B cell (primary cell): ENCODE data around the gene TIMM21. TPM values are rescaled to one million over a fixed set of nuclear protein-coding genes. Genes with fewer than 3 reads are reported as not detected.

Source experiments
- ATAC-seq: fragments of 200-7000 bp; cut with Tn5 transposase; one replicate; pipeline ENCODE4 v1.10.0; 2021; ENCODE audit warnings: low read depth, mild to moderate bottlenecking, moderate number of reproducible peaks, moderate library complexity
- CTCF ChIA-PET: fragments of 350-600 bp; sonication (Branson Sonifier 250); formaldehyde crosslinking; loops from one replicate; lab custom pipeline; 2021; ENCODE audit warnings: antibody characterized with exemption, inconsistent platforms; lab: Charles Lee
- POLR2A ChIA-PET: fragments of 350-600 bp; sonication (Branson Sonifier 250); formaldehyde crosslinking; loops from one replicate; lab custom pipeline; 2021; ENCODE audit warnings: antibody characterized with exemption; lab: Charles Lee
- DNase-seq: peaks from one replicate; pipeline ENCODE4 v3.0.0; 2013
- H2AFZ ChIP-seq: 2 replicates; pipeline ENCODE4 v1.6.1; 2012; ENCODE audit warnings: mild to moderate bottlenecking, low read depth, low read length; ENCODE audit not compliant: insufficient read depth, poor library complexity, severe bottlenecking
- H3K27ac ChIP-seq, 2 donors: 1 replicate in 1 of 2; 2 replicates in 1 of 2; pipeline ENCODE4 v1.5.1; 2012 to 2013; ENCODE audit warnings: low read length in 2 of 2, mild to moderate bottlenecking in 2 of 2, moderate library complexity in 1 of 2
- H3K27me3 ChIP-seq, 4 experiments: fragments of 200-600 bp in 1 of 4; sonication (generic) in 1 of 4; replicated peaks in 1 of 4; 1 replicate in 2 of 4; 2 replicates in 2 of 4; pipeline versions ENCODE4 v1.6.1 to v1.7.0; 2013 to 2016; ENCODE audit warnings: low read length in 3 of 4, mild to moderate bottlenecking in 2 of 4, mixed read lengths in 1 of 4, moderate library complexity in 1 of 4; ENCODE audit not compliant: insufficient read depth in 4 of 4, control insufficient read depth in 3 of 4; ENCODE audit errors: control extremely low read depth in 1 of 4
- H3K36me3 ChIP-seq, 2 experiments: replicated peaks in 1 of 2; 1 replicate in 1 of 2; 2 replicates in 1 of 2; pipeline versions ENCODE4 v1.6.1 to v1.7.1; 2013; ENCODE audit warnings: low read length in 1 of 2; ENCODE audit not compliant: insufficient read depth in 2 of 2, control insufficient read depth in 1 of 2; ENCODE audit errors: control extremely low read depth in 1 of 2, extremely low read depth in 1 of 2
- H3K4me1 ChIP-seq, 2 donors: fragments of 200-600 bp in 1 of 2; sonication (generic) in 1 of 2; 1 replicate in 1 of 2; 2 replicates in 1 of 2; pipeline versions ENCODE4 v1.5.1 to v1.6.1; 2013 to 2017; ENCODE audit warnings: low read length in 2 of 2; ENCODE audit not compliant: control insufficient read depth in 2 of 2, insufficient read depth in 2 of 2
- H3K4me2 ChIP-seq: replicated peaks from 2 replicates; pipeline ENCODE3; 2012; ENCODE audit warnings: mild to moderate bottlenecking, low read depth, low read length; ENCODE audit not compliant: poor library complexity, severe bottlenecking
- H3K4me3 ChIP-seq, 5 experiments: fragments of 200-600 bp in 1 of 5; sonication (generic) in 1 of 5; 1 replicate in 3 of 5; 2 replicates in 2 of 5; pipeline versions ENCODE4 v1.5.1 to v1.7.0; 2011 to 2016; ENCODE audit warnings: low read length in 4 of 5, mild to moderate bottlenecking in 4 of 5, low read depth in 2 of 5, control low read depth in 1 of 5, moderate library complexity in 1 of 5; ENCODE audit not compliant: insufficient read depth in 1 of 5; ENCODE audit errors: control extremely low read depth in 1 of 5, extremely low read depth in 1 of 5
- H3K79me2 ChIP-seq: fragments of 200-600 bp; sonication (generic); one replicate; pipeline ENCODE4 v1.6.0; 2016; ENCODE audit warnings: low read length; ENCODE audit not compliant: control insufficient read depth, insufficient read depth
- H3K9ac ChIP-seq: fragments of 200-600 bp; sonication (generic); 2 replicates; pipeline ENCODE4 v1.6.1; 2017; ENCODE audit warnings: mild to moderate bottlenecking, low read length, moderate library complexity
- H3K9me3 ChIP-seq, 3 donors: one replicate each; pipeline versions ENCODE4 v1.6.1 to v1.7.1; 2013; ENCODE audit warnings: low read length in 2 of 3; ENCODE audit not compliant: control insufficient read depth in 2 of 3, insufficient read depth in 1 of 3; ENCODE audit errors: control extremely low read depth in 1 of 3
- H4K20me1 ChIP-seq: 2 replicates; pipeline ENCODE4 v1.6.0; 2012; ENCODE audit warnings: mild to moderate bottlenecking, low read length; ENCODE audit not compliant: insufficient read depth, control insufficient read depth, poor library complexity, severe bottlenecking
- H3K27ac Mint-ChIP-seq: one replicate; pipeline ENCODE4 v1.8.0; 2021; ENCODE audit warnings: mixed read lengths
- H3K27me3 Mint-ChIP-seq: one replicate; pipeline ENCODE4 v1.8.0; 2021; ENCODE audit warnings: mixed read lengths
- H3K4me1 Mint-ChIP-seq: one replicate; pipeline ENCODE4 v1.8.0; 2021; ENCODE audit warnings: mixed read lengths
- H3K4me3 Mint-ChIP-seq: one replicate; pipeline ENCODE4 v1.8.0; 2021; ENCODE audit warnings: mixed read lengths
- H3K9me3 Mint-ChIP-seq: one replicate; pipeline ENCODE4 v1.8.0; 2022; ENCODE audit warnings: mixed read lengths; ENCODE audit not compliant: insufficient read depth
- EZH2 ChIP-seq: IDR thresholded peaks from 2 replicates; pipeline ENCODE4 v1.6.1; 2012; ENCODE audit warnings: borderline replicate concordance, low read depth, mild to moderate bottlenecking, moderate library complexity, low read length; ENCODE audit not compliant: insufficient read depth, poor library complexity, severe bottlenecking
- WGBS: methylation state at CpG from one replicate; pipeline ENCODE4 v1.1.5; 2013; ENCODE audit warnings: missing lambda C conversion rate; ENCODE audit not compliant: insufficient coverage; 5-methylcytosine and 5-hydroxymethylcytosine counted together
- intact Hi-C: fragments of 100-400 bp; cut with micrococcal nuclease; formaldehyde crosslinking; loops from one replicate; pipeline ENCODE4 v1.10.0; 2022
- polyA plus RNA-seq: library from polyadenylated mRNA; depleted of rRNA; stranded (reverse); fragments of >200 nt; gene quantifications from 2 replicates; pipeline ENCODE4 v1.2.3, GENCODE V29; 2012
- total RNA-seq, 2 donors: library from RNA; stranded (reverse); fragments of 120-200 nt in 1 of 2; gene quantifications; 1 replicate in 1 of 2; 2 replicates in 1 of 2; pipeline versions ENCODE4 v1.2.3 to v1.2.4, GENCODE V29; 2013 to 2022
- TF ChIP-seq, protein P1 (sequence below): fragments of 200-600 bp; IDR thresholded peaks from one replicate; pipeline ENCODE4 v1.8.0; 2022; ENCODE audit warnings: antibody characterized with exemption, mild to moderate bottlenecking

TIMM21 gene
- total and polyA plus RNA-seq, 2 donors (not counting 1 experiment from before 2014, with no cell fraction given), result 22.9 to 25.0 TPM

DNA sequence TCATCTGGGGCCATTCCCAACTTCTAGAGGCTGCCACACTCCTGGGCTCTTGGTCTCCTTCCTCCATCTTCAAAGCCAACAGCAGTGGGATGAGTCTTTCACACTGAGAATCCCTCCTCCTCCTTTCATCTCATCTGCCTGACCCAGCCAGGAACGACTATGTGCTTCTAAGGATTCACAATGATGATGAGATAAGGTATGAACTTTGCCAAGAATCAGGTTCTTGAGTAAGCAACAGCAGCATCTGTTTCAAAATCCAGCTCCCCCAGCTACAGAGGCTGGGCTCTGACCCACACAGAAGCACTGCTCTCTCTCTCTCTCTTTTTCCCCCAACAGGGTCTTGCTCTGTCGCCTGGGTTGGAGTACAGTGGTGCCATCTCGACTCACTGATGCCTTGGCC lies 46.4 kb downstream of the TIMM21 start:
- H3K9ac ChIP-seq, result no peak overlapping the region
- intact Hi-C loops, result loop anchor here (5.0 kb wide), 2 partner anchors 47 to 53 kb away; partner anchors contain the start of genes FBXO15 and TIMM21
- no peak overlapping the region for H2AFZ ChIP-seq
- H4K20me1 ChIP-seq, result no peaks in the 10 kb centered on the region
- ATAC-seq (no peak), DNase-seq (no peak)
- no peaks in the 10 kb centered on the region for H3K9me3 Mint-ChIP-seq
- WGBS, result 78% methylated on average over 2 of the region's 3 CpGs
- ChIA-PET CTCF (interaction anchor here (0.6 to 4.1 kb wide), 15 partner anchors 9 to 359 kb away, joined by 3 to 47 read pairs (median 4); partner anchors contain the start of gene CNDP2), POLR2A (no interaction called here)
- peaks cover 0 to 11% of the 10 kb centered on the region in 2 donors for H3K4me1 ChIP-seq
- no peak overlapping the region for H3K27ac Mint-ChIP-seq
- H3K4me3 Mint-ChIP-seq, result no peak overlapping the region
- H3K79me2 ChIP-seq, result no peaks in the 10 kb centered on the region
- H3K27ac ChIP-seq, result no peak overlapping the region
- peaks cover 18% of the 10 kb centered on the region for H3K4me1 Mint-ChIP-seq
- H3K4me3 ChIP-seq, result no peak overlapping the region
- peaks cover 25% of the 10 kb centered on the region for H3K27me3 Mint-ChIP-seq
- H3K9me3 ChIP-seq, result no peaks in the 10 kb centered on the region
- no peak overlapping the region for H3K4me2 ChIP-seq
- peaks cover 0 to 3% (median 0%) of the 10 kb centered on the region in 4 experiments for H3K27me3 ChIP-seq
- TF ChIP-seq, protein P1, sequence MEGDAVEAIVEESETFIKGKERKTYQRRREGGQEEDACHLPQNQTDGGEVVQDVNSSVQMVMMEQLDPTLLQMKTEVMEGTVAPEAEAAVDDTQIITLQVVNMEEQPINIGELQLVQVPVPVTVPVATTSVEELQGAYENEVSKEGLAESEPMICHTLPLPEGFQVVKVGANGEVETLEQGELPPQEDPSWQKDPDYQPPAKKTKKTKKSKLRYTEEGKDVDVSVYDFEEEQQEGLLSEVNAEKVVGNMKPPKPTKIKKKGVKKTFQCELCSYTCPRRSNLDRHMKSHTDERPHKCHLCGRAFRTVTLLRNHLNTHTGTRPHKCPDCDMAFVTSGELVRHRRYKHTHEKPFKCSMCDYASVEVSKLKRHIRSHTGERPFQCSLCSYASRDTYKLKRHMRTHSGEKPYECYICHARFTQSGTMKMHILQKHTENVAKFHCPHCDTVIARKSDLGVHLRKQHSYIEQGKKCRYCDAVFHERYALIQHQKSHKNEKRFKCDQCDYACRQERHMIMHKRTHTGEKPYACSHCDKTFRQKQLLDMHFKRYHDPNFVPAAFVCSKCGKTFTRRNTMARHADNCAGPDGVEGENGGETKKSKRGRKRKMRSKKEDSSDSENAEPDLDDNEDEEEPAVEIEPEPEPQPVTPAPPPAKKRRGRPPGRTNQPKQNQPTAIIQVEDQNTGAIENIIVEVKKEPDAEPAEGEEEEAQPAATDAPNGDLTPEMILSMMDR, result no peak
- no peak for TF ChIP-seq EZH2
- no peaks in the 10 kb centered on the region for H3K36me3 ChIP-seq
